Body of pancreas (tissue), 4 donors: ENCODE results near the gene TNFSF15.

ENCODE experiments used
- CTCF ChIP-seq, 7 experiments: fragments of 450-650 bp in 4 of 7; fragments of 200-600 bp in 3 of 7; sonication (generic) in 3 of 7; IDR thresholded peaks; one replicate each; pipeline ENCODE4 v1.5.1; 2016 to 2019; ENCODE audit warnings: antibody characterized with exemption in 7 of 7
- POLR2A ChIP-seq, 3 donors: fragments of 450-650 bp; IDR thresholded peaks; one replicate each; pipeline ENCODE4 v1.6.1; 2016; ENCODE audit warnings: antibody characterized with exemption in 3 of 3, mild to moderate bottlenecking in 2 of 3

GRCh38 chr9:114754581-114754980, 51.3 kb downstream of the TNFSF15 start:
- no peak for TF ChIP-seq POLR2A (IDR thresholded peaks at IDR 0.05)
- TF ChIP-seq CTCF (IDR thresholded peaks at IDR 0.05) = no peak
